ENCODE data around the gene MCM3AP.
"Not testable (repeated sequence)": the region's sequence is repeated elsewhere in the genome, so short reads cannot be mapped to it uniquely, and the experiment has no call there.

The MCM3AP gene

DNA sequence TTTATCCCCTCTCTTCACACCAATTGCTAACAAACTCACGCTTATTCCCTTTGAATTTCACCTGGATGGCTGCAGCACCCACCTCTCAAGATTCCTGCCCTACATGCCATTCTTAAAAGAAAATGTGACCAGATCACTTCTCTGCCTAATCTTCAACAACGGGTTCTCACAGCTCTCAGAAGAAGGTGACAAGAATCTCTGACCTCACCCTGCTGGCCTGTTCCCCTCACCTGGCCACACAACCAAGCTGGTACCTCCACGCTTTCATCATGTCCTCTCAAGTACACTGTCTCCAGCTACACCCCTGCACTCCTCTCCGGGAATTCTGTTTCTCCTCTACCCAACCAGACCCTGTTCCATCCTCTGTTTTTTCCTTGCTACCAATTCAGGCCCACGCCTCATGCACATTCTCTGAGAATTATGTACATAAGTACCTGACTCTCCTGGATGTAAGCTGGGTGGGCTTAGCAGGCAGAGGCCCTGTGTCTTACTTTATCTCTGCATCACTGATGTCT is 50.9 kb downstream of the MCM3AP start:
- no peaks in the 10 kb centered on the region for H3K27me3 ChIP-seq (ENCODE audit: insufficient read depth, low read length)
- peaks cover 23% of the 10 kb centered on the region for H3K9me3 ChIP-seq (ENCODE audit: insufficient read depth, low read depth, low read length)
- H3K9ac ChIP-seq (ENCODE audit: low read depth, low read length) = no peak overlapping the region
- no peak overlapping the region for H3K4me3 ChIP-seq (ENCODE audit: low read length)
- WGBS = 85% methylated on average over 5 of the region's 5 CpGs
- no peaks in the 10 kb centered on the region for H3K4me1 ChIP-seq (ENCODE audit: insufficient read depth, low read length)
- H3K36me3 ChIP-seq (ENCODE audit: insufficient read depth, low read length) = peaks cover 90% of the 10 kb centered on the region
- H3K27ac ChIP-seq (ENCODE audit: low read depth, low read length) = no peak overlapping the region

GRCh38 chr21:46229923-46230260 is 55.5 kb downstream of the MCM3AP start:
- H3K27ac ChIP-seq (ENCODE audit: low read depth, low read length) = no peak overlapping the region
- no peaks in the 10 kb centered on the region for H3K27me3 ChIP-seq (ENCODE audit: insufficient read depth, low read length)
- peaks cover 9% of the 10 kb centered on the region; the same call in 1 of the 2 replicates for H3K4me1 ChIP-seq (ENCODE audit: insufficient read depth, low read length)
- H3K9me3 ChIP-seq (ENCODE audit: insufficient read depth, low read depth, low read length) = peaks cover 27% of the 10 kb centered on the region
- peak overlapping the region; percentile 72 for H3K4me3 ChIP-seq (ENCODE audit: low read length)
- H3K36me3 ChIP-seq (ENCODE audit: insufficient read depth, low read length) = peaks cover 60% of the 10 kb centered on the region
- 90% methylated on average over 4 of the region's 6 CpGs for WGBS
- H3K9ac ChIP-seq (ENCODE audit: low read depth, low read length) = peak overlapping the region; percentile 82

- Histone ChIP-seq H3K4me1 (ENCODE audit: insufficient read depth, low read length) (peaks cover 9% of the 10 kb centered on the region; the same call in 1 of the 2 replicates), H3K27ac (ENCODE audit: low read depth, low read length) (peak overlapping the region; percentile 66), H3K9me3 (ENCODE audit: insufficient read depth, low read depth, low read length) (peaks cover 27% of the 10 kb centered on the region), H3K36me3 (ENCODE audit: insufficient read depth, low read length) (peaks cover 54% of the 10 kb centered on the region), H3K27me3 (ENCODE audit: insufficient read depth, low read length) (no peaks in the 10 kb centered on the region), H3K9ac (ENCODE audit: low read depth, low read length) (peak overlapping the region; percentile 82), H3K4me3 (ENCODE audit: low read length) (peak overlapping the region; percentile 72)
- WGBS = 7% methylated on average over 69 of the region's 72 CpGs
Observed at GRCh38 chr21:46229133-46229922, 56.1 kb downstream of the MCM3AP start.

- no peaks in the 10 kb centered on the region for H3K27me3 ChIP-seq (ENCODE audit: insufficient read depth, low read length)
- H3K9me3 ChIP-seq (ENCODE audit: insufficient read depth, low read depth, low read length) = peaks cover 27% of the 10 kb centered on the region
- peaks cover 9% of the 10 kb centered on the region; the same call in 1 of the 2 replicates for H3K4me1 ChIP-seq (ENCODE audit: insufficient read depth, low read length)
- peak within 1 kb of the TSS; percentile 82 for H3K9ac ChIP-seq (ENCODE audit: low read depth, low read length)
- peaks cover 46% of the 10 kb centered on the region for H3K36me3 ChIP-seq (ENCODE audit: insufficient read depth, low read length)
- H3K4me3 ChIP-seq (ENCODE audit: low read length) = peak within 1 kb of the TSS; percentile 79
- under 1% methylated on average over 65 of the region's 77 CpGs for WGBS
- H3K27ac ChIP-seq (ENCODE audit: low read depth, low read length) = peak within 1 kb of the TSS; percentile 80
Observed at GRCh38 chr21:46228345-46229051, 56.9 kb downstream of the MCM3AP start, which contains the start of gene LSS. LSS (minus strand) TSS chr21:46228774; CDS start chr21:46228745, 29 bp downstream.

DNA sequence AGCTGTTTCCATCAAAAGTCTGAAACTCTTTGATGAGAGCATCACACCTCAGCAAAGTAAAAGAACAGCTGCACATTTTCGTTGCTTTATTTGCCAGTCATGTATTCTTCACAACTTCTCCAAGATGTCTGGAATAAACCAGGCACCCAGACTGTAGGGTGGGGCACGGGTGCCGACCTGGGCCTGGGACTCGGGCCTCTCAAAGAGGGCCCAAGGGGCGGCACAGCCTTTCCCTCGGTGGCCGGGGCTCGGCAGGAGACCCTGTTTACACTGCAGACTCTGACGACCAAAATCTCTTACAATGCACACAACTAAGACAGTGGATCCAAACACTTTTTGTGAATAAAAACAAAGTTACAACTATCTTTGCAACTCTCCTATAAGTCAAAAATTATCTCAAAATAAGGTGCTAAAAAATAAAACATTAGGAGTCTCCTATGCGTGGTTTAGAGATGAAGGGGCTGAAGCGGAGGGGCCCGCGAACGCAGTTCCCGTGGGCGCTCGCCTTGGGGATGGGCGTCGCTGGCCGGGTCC is 57.5 kb downstream of the MCM3AP start:
- Histone ChIP-seq H3K27ac (ENCODE audit: low read depth, low read length) (peak overlapping the region; percentile 80; the same call in 1 of the 2 replicates), H3K4me3 (ENCODE audit: low read length) (peak overlapping the region; percentile 79), H3K9me3 (ENCODE audit: insufficient read depth, low read depth, low read length) (peaks cover 27% of the 10 kb centered on the region), H3K36me3 (ENCODE audit: insufficient read depth, low read length) (peaks cover 43% of the 10 kb centered on the region), H3K27me3 (ENCODE audit: insufficient read depth, low read length) (no peaks in the 10 kb centered on the region), H3K9ac (ENCODE audit: low read depth, low read length) (peak overlapping the region; percentile 63; the same call in 1 of the 2 replicates), H3K4me1 (ENCODE audit: insufficient read depth, low read length) (peaks cover 9% of the 10 kb centered on the region; the same call in 1 of the 2 replicates)
- 6% methylated on average over 20 of the region's 20 CpGs for WGBS

GRCh38 chr21:46226920-46227599 is 58.4 kb downstream of the MCM3AP start:
- Histone ChIP-seq H3K9me3 (ENCODE audit: insufficient read depth, low read depth, low read length) (peaks cover 22% of the 10 kb centered on the region), H3K4me1 (ENCODE audit: insufficient read depth, low read length) (peaks cover 9% of the 10 kb centered on the region; the same call in 1 of the 2 replicates), H3K27me3 (ENCODE audit: insufficient read depth, low read length) (no peaks in the 10 kb centered on the region), H3K27ac (ENCODE audit: low read depth, low read length) (no peak overlapping the region), H3K4me3 (ENCODE audit: low read length) (peak overlapping the region; percentile 79), H3K9ac (ENCODE audit: low read depth, low read length) (no peak overlapping the region), H3K36me3 (ENCODE audit: insufficient read depth, low read length) (peaks cover 44% of the 10 kb centered on the region)
- WGBS = 81% methylated on average over 4 of the region's 4 CpGs

GRCh38 chr21:46226146-46226545 is 59.3 kb downstream of the MCM3AP start:
- 100% methylated on average over 1 of the region's 1 CpG for WGBS
- no peak overlapping the region for H3K27ac ChIP-seq (ENCODE audit: low read depth, low read length)
- H3K4me3 ChIP-seq (ENCODE audit: low read length) = peak overlapping the region; percentile 79; the same call in 1 of the 2 replicates
- H3K9ac ChIP-seq (ENCODE audit: low read depth, low read length) = no peak overlapping the region
- no peaks in the 10 kb centered on the region for H3K27me3 ChIP-seq (ENCODE audit: insufficient read depth, low read length)
- H3K9me3 ChIP-seq (ENCODE audit: insufficient read depth, low read depth, low read length) = peaks cover 13% of the 10 kb centered on the region
- H3K4me1 ChIP-seq (ENCODE audit: insufficient read depth, low read length) = peaks cover 9% of the 10 kb centered on the region; the same call in 1 of the 2 replicates
- H3K36me3 ChIP-seq (ENCODE audit: insufficient read depth, low read length) = peaks cover 44% of the 10 kb centered on the region

DNA sequence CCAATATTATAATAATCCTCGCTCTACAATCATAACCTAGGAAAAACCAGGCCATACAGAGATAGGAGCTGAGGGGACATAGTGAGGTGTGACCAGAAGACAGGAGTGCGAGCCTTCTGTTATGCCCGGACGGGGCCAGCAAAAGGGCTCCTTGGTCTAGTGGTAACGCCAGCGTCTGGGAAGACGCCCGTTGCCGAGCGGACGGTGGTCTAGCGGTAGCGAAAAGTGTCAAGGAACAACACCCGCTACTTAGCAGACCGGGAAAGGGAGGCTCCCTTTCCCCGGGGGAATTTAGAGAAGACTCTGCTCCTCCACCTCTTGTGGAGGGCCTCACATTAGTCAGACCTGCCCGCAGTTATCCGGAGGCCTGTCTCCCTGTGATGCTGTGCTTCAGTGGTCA is 61.8 kb downstream of the MCM3AP start:
- H3K27ac ChIP-seq (ENCODE audit: low read depth, low read length); H3K4me1 ChIP-seq (ENCODE audit: insufficient read depth, low read length); H3K9me3 ChIP-seq (ENCODE audit: insufficient read depth, low read depth, low read length); H3K4me3 ChIP-seq (ENCODE audit: low read length); H3K9ac ChIP-seq (ENCODE audit: low read depth, low read length); H3K27me3 ChIP-seq (ENCODE audit: insufficient read depth, low read length): not testable (repeated sequence)
- WGBS = 96% methylated on average over 17 of the region's 18 CpGs
- H3K36me3 ChIP-seq (ENCODE audit: insufficient read depth, low read length) = peaks cover 54% of the 10 kb centered on the region

DNA sequence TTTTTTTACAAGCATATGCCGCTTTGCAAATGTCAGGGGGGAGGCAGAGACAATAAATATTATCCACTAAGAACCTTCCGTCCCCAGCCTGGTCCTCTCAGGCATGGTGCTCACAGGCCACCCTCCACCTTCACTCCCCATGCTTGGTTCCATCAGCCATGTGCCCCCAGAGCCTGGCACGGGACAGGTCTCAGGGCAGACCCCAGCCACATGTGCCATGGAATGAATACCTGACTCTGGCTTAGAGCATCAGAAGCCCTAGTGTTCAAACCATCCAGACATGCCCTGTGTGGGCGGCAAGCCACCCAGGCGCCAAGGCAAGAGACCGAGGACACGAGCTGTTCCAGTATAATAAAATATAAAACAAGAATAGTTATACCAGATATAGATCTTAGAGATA is 62.2 kb downstream of the MCM3AP start:
- H3K27ac ChIP-seq (ENCODE audit: low read depth, low read length) = no peak overlapping the region
- peaks cover 9% of the 10 kb centered on the region; the same call in 1 of the 2 replicates for H3K4me1 ChIP-seq (ENCODE audit: insufficient read depth, low read length)
- 84% methylated on average over 4 of the region's 7 CpGs for WGBS
- H3K4me3 ChIP-seq (ENCODE audit: low read length) = no peak overlapping the region
- peaks cover 57% of the 10 kb centered on the region for H3K36me3 ChIP-seq (ENCODE audit: insufficient read depth, low read length)
- H3K9ac ChIP-seq (ENCODE audit: low read depth, low read length) = no peak overlapping the region
- no peaks in the 10 kb centered on the region for H3K27me3 ChIP-seq (ENCODE audit: insufficient read depth, low read length)
- peaks cover 4% of the 10 kb centered on the region; the same call in 1 of the 2 replicates for H3K9me3 ChIP-seq (ENCODE audit: insufficient read depth, low read depth, low read length)

GRCh38 chr21:46222436-46223116 is 62.8 kb downstream of the MCM3AP start:
- Histone ChIP-seq H3K9ac (ENCODE audit: low read depth, low read length) (no peak overlapping the region), H3K4me1 (ENCODE audit: insufficient read depth, low read length) (peaks cover 9% of the 10 kb centered on the region; the same call in 1 of the 2 replicates), H3K4me3 (ENCODE audit: low read length) (no peak overlapping the region), H3K27me3 (ENCODE audit: insufficient read depth, low read length) (no peaks in the 10 kb centered on the region), H3K27ac (ENCODE audit: low read depth, low read length) (no peak overlapping the region), H3K36me3 (ENCODE audit: insufficient read depth, low read length) (peaks cover 57% of the 10 kb centered on the region), H3K9me3 (ENCODE audit: insufficient read depth, low read depth, low read length) (peaks cover 4% of the 10 kb centered on the region; the same call in 1 of the 2 replicates)
- 95% methylated on average over 11 of the region's 11 CpGs for WGBS

Data from HUES64 (cell line).